Breast epithelium (tissue), 3 donors: ENCODE measurements around the gene RCOR1.

Experiments
- CTCF ChIP-seq, 3 donors: fragments of 450-650 bp; IDR thresholded peaks; one replicate each; pipeline ENCODE4 v1.5.1; 2016 to 2017; ENCODE audit warnings: antibody characterized with exemption in 3 of 3, mild to moderate bottlenecking in 3 of 3, moderate library complexity in 3 of 3
- POLR2AphosphoS5 ChIP-seq, 3 donors: sonication (generic); formaldehyde crosslinking; IDR thresholded peaks; one replicate each; pipeline ENCODE4 v1.6.1; 2017; ENCODE audit warnings: antibody characterized with exemption in 3 of 3

GRCh38 chr14:102672410-102672960, 80.0 kb downstream of the RCOR1 start:
- TF ChIP-seq CTCF (IDR thresholded peaks at IDR 0.05) (no peak), POLR2AphosphoS5 (IDR thresholded peaks at IDR 0.05) (no peak)
